Hematopoietic multipotent progenitor cell (in vitro differentiated cells): ENCODE measurements around the gene TFB1M. TPM values are rescaled to one million over a fixed set of nuclear protein-coding genes. Genes with fewer than 3 reads are reported as not detected.
"Not testable (repeated sequence)": the region's sequence is repeated elsewhere in the genome, so short reads cannot be mapped to it uniquely, and the experiment has no call there.

Source experiments
- DNase-seq, 3 donors: peaks; one replicate each; pipeline ENCODE4 v3.0.0-alpha.2; 2011 to 2015; ENCODE audit warnings: low read depth in 2 of 3, low spot score in 2 of 3
- total RNA-seq: library from RNA; depleted of rRNA; stranded (reverse); fragments of >200 nt; gene quantifications from one replicate; pipeline ENCODE4 v1.2.3, GENCODE V29; 2012

The TFB1M gene
- total RNA-seq, 1 donor = 18.6 TPM

GRCh38 chr6:155330133-155330734 is 15.9 kb upstream of the TFB1M start:
- DNase-seq = no peak

- DNase-seq = no peak
Measured at GRCh38 chr6:155329460-155330132, 15.3 kb upstream of the TFB1M start.

- no peak for DNase-seq
Measured at GRCh38 chr6:155328539-155329459, 14.5 kb upstream of the TFB1M start.

GRCh38 chr6:155328074-155328538 is 13.8 kb upstream of the TFB1M start:
- no peak for DNase-seq

- peak; percentile 44 to 81 (median 67) for DNase-seq
Measured at GRCh38 chr6:155327326-155328073, 13.2 kb upstream of the TFB1M start.

- no peak for DNase-seq
Measured at GRCh38 chr6:155325700-155326516, 11.6 kb upstream of the TFB1M start.

GRCh38 chr6:155324993-155325392 is 10.7 kb upstream of the TFB1M start:
- DNase-seq = no peak

- no peak for DNase-seq
Measured at GRCh38 chr6:155324172-155324571, 9.9 kb upstream of the TFB1M start.

GRCh38 chr6:155319902-155320301 is 5.6 kb upstream of the TFB1M start:
- peak in 1 of 3 donors; percentile 17 for DNase-seq

- DNase-seq = no peak
Measured at GRCh38 chr6:155317186-155317585, 2.9 kb upstream of the TFB1M start.

GRCh38 chr6:155316419-155316818 is 2.1 kb upstream of the TFB1M start:
- DNase-seq = no peak

- DNase-seq = no peak
Measured at GRCh38 chr6:155315516-155315871, 1.2 kb upstream of the TFB1M start.

GRCh38 chr6:155314773-155315515 is 660 bp upstream of the TFB1M start:
- peak in 2 of 3 donors; percentile 57 to 80 for DNase-seq

GRCh38 chr6:155313602-155314091 is 637 bp downstream of the TFB1M start:
- peak in 2 of 3 donors; percentile 50 to 54 for DNase-seq

- not testable (repeated sequence) for DNase-seq
Measured at GRCh38 chr6:155312950-155313349, 1.3 kb downstream of the TFB1M start.

GRCh38 chr6:155311583-155311982 is 2.7 kb downstream of the TFB1M start:
- DNase-seq = no peak

- DNase-seq = no peak
Measured at GRCh38 chr6:155311086-155311485, 3.2 kb downstream of the TFB1M start.

- no peak for DNase-seq
Measured at GRCh38 chr6:155310596-155310995, 3.7 kb downstream of the TFB1M start.

GRCh38 chr6:155309150-155309549 is 5.1 kb downstream of the TFB1M start:
- DNase-seq = no peak
